Measurements from ENCODE around the gene KCNIP3. TPM values are rescaled to one million over a fixed set of nuclear protein-coding genes. Genes with fewer than 3 reads are reported as not detected.

The KCNIP3 gene
- total RNA-seq, 1 donor from 2014 or later, result 3.0 TPM

DNA sequence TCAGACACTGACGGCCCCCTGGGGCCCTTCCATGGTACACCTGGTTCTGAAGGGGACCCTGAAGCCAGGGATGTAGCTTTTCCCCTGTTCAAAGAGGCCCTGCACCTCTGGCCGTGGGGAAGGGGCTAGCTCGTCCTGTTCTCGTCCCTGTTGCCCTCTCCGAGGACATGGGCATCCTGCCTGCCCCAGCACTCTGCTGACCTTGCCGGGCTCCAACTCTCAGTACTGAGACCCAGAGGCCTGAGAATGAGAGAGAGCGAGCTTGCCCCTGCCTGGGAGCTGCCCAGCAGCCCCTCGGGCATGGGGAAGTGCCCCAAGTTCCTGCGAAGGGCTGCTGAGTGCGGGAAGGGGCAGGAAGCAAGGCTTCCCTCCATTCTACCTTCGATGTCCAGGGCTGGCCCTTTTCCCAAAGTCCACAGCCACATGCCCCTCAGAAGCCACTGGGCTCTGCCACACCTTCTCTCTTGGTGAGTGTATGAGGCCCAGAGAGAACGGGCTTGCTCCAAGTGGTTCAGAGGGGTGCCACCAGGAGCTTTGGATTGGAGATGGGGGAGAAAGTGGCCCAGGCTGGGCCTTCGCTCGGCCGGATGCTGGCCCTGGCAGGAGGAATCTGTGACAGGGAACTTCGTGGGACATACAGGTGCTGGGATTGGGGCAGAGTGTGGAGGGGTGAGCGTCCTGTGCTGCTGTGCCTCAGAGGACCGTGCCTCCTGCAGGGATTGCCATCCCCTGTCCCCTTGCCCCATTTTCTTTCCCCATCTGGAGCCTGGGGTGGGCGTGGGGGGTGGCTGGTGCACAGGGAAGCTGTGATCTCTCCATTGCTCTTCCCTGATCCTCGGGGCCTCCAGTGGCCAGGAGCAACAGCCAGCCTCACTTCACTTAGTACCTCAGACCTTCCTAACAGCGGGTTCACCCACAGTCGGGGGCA, 50.8 kb downstream of the KCNIP3 start:
- H3K36me3 ChIP-seq, result no peaks in the 10 kb centered on the region
- TF ChIP-seq, protein P1, sequence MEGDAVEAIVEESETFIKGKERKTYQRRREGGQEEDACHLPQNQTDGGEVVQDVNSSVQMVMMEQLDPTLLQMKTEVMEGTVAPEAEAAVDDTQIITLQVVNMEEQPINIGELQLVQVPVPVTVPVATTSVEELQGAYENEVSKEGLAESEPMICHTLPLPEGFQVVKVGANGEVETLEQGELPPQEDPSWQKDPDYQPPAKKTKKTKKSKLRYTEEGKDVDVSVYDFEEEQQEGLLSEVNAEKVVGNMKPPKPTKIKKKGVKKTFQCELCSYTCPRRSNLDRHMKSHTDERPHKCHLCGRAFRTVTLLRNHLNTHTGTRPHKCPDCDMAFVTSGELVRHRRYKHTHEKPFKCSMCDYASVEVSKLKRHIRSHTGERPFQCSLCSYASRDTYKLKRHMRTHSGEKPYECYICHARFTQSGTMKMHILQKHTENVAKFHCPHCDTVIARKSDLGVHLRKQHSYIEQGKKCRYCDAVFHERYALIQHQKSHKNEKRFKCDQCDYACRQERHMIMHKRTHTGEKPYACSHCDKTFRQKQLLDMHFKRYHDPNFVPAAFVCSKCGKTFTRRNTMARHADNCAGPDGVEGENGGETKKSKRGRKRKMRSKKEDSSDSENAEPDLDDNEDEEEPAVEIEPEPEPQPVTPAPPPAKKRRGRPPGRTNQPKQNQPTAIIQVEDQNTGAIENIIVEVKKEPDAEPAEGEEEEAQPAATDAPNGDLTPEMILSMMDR (IDR thresholded peaks at IDR 0.05), result no peak
- no peaks in the 10 kb centered on the region for H3K9me3 ChIP-seq
- intact Hi-C loops (cut with DNase I), result no loop called here
- H3K27ac ChIP-seq, result no peak overlapping the region
- DNase-seq (peak; percentile 60), ATAC-seq (no peak)
- H3K4me3 ChIP-seq, result no peak overlapping the region
- peaks cover 11% of the 10 kb centered on the region for H3K4me1 ChIP-seq
- peaks cover 16% of the 10 kb centered on the region for H3K27me3 ChIP-seq

DNA sequence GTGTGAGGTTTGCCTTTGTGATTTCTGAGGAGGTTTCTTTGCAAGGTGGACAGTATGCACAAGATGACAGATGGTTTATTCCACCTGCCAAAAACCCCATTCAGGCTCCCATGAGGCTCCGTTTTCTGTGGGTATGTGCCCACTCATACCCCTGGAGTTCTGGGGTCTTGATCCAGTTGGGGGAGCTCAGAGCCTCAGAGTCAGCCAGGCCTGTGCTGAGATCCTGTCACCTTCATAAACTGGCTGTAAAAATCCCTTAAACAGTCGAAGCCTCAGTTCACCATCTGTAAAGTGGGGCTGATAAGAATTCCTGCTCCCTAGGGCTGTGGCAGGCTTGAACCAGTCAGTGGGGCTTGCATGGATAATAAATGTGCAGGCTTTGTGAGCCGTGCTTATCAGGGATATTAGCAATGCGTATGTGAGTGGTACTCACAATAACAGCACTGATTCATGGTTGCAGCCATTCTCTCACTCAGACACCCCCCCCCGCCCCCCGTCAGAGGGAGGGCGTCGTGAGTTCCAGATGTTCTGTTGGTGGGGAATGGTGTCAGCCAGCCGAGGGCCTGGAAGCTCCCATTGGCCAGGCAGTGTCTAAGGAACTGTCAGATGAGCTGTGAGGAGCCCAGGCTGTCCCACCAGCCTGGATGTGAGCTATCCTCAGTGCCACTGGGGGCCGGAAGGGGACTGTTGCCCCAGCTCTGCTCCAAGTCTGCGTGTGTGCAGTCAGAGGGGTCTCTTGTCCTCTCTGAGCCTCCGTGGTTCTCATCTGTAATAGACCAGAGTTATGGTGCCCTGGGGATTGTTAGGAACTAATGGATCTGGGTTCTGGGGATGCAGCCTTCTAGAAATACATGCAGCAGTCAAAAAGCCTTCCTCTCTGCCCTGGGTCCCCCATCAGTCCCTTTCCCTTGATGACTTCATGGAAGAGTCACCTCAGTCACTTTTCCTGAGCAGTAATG, 51.7 kb downstream of the KCNIP3 start:
- TF ChIP-seq, protein P1 (IDR thresholded peaks at IDR 0.05), result no peak
- H3K4me1 ChIP-seq, result peaks cover 11% of the 10 kb centered on the region
- H3K9me3 ChIP-seq, result no peaks in the 10 kb centered on the region
- H3K27me3 ChIP-seq, result peaks cover 12% of the 10 kb centered on the region
- no peak overlapping the region for H3K4me3 ChIP-seq
- H3K27ac ChIP-seq, result no peak overlapping the region
- H3K36me3 ChIP-seq, result no peaks in the 10 kb centered on the region
- ATAC-seq, result no peak
- no peak for DNase-seq
- intact Hi-C loops (cut with DNase I), result no loop called here

- intact Hi-C loops (cut with DNase I), result no loop called here
- TF ChIP-seq, protein P1 (IDR thresholded peaks at IDR 0.05), result no peak
- ATAC-seq (no peak), DNase-seq (peak; percentile 56)
- Histone ChIP-seq H3K27ac (no peak overlapping the region), H3K4me3 (no peak overlapping the region), H3K9me3 (no peaks in the 10 kb centered on the region), H3K27me3 (peaks cover 4% of the 10 kb centered on the region), H3K4me1 (peaks cover 11% of the 10 kb centered on the region), H3K36me3 (no peaks in the 10 kb centered on the region)
Measured at GRCh38 chr2:95349568-95350322, 52.6 kb downstream of the KCNIP3 start.

DNA sequence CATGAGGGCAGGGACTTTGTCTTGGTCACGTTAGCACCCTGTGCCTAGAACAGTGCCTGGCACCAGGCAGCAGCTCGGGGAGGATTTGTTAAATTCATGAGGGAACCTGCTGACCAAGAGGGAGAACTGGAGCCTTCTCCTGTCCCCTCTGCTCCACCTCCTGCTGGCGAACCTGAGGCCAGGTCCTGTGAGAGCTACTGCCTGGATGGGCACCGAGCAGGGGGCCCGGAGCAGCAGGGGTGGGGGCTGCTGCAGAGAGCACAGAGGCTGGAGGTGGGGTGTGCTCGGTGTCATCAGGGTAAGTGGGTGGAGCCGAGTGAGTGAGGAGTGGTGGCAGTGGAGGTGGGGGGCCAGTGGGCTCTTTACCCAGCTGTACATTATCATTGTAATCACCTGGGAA, 53.2 kb downstream of the KCNIP3 start:
- Histone ChIP-seq H3K4me1 (peaks cover 5% of the 10 kb centered on the region), H3K36me3 (no peaks in the 10 kb centered on the region), H3K9me3 (no peaks in the 10 kb centered on the region), H3K27ac (no peak overlapping the region), H3K4me3 (no peak overlapping the region), H3K27me3 (no peaks in the 10 kb centered on the region)
- intact Hi-C loops (cut with DNase I), result no loop called here
- DNase-seq (peak; percentile 37), ATAC-seq (no peak)
- TF ChIP-seq, protein P1 (IDR thresholded peaks at IDR 0.05), result no peak
